Testis (tissue), 3 donors: ENCODE data around the gene AJUBA. TPM values are rescaled to one million over a fixed set of nuclear protein-coding genes. Genes with fewer than 3 reads are reported as not detected.

ENCODE experiments used
- DNase-seq: peaks from one replicate; pipeline ENCODE4 v3.0.0-alpha.2; 2019
- H3K27ac ChIP-seq, 2 donors: fragments of 200-600 bp; sonication (generic); one replicate each; pipeline ENCODE4 v1.5.1; 2019
- H3K27me3 ChIP-seq: fragments of 200-600 bp; sonication (generic); one replicate; pipeline ENCODE4 v1.5.1; 2019
- H3K36me3 ChIP-seq: fragments of 200-600 bp; sonication (generic); one replicate; pipeline ENCODE4 v1.5.1; 2017; ENCODE audit warnings: low read depth; ENCODE audit errors: missing control alignments
- H3K4me1 ChIP-seq: fragments of 200-600 bp; sonication (generic); one replicate; pipeline ENCODE4 v1.5.1; 2019
- H3K4me3 ChIP-seq, 2 donors: fragments of 200-600 bp; sonication (generic); one replicate each; pipeline ENCODE4 v1.5.1; 2017 to 2019
- H3K9me3 ChIP-seq: fragments of 200-600 bp; sonication (generic); one replicate; pipeline ENCODE4 v1.5.1; 2017
- POLR2A ChIP-seq: fragments of 450-650 bp; IDR thresholded peaks from one replicate; pipeline ENCODE4 v1.6.1; 2017; ENCODE audit warnings: antibody characterized with exemption, mild to moderate bottlenecking, moderate library complexity
- WGBS, 2 donors: methylation state at CpG; one replicate each; pipeline ENCODE4 v1.1.5; 2018; 5-methylcytosine and 5-hydroxymethylcytosine counted together
- intact Hi-C: fragments of 100-400 bp; cut with DNase I; formaldehyde crosslinking; loops from one replicate; pipeline ENCODE4 v1.15.1; 2023; ENCODE audit warnings: low total_unique reads
- polyA plus RNA-seq: library from polyadenylated mRNA; stranded (reverse); fragments of 350-450 nt; fragmentation: Illumina TruSeq; extraction: RNeasy Lipid Tissue Mini Kit (QIAGEN cat#74804); gene quantifications from one replicate; pipeline ENCODE4 v1.2.3, GENCODE V29; 2014; ENCODE audit warnings: low read depth, low replicate concordance; ENCODE audit not compliant: insufficient read depth
- total RNA-seq, 2 donors: library from RNA; depleted of rRNA; stranded (reverse); fragments of >200 nt; gene quantifications; one replicate each; pipeline ENCODE4 v1.2.3, GENCODE V29; 2016
- TF ChIP-seq, protein P1 (sequence below), 3 experiments: fragments of 450-650 bp in 2 of 3; fragments of 200-600 bp in 1 of 3; sonication (generic) in 1 of 3; IDR thresholded peaks; one replicate each; pipeline ENCODE4 v1.5.1; 2016 to 2019; ENCODE audit warnings: antibody characterized with exemption in 3 of 3, mild to moderate bottlenecking in 2 of 3, moderate library complexity in 1 of 3

Gene AJUBA
- total and polyA plus RNA-seq, 3 donors from 2014 or later: 11.3 to 12.8 (median 11.9) TPM

DNA sequence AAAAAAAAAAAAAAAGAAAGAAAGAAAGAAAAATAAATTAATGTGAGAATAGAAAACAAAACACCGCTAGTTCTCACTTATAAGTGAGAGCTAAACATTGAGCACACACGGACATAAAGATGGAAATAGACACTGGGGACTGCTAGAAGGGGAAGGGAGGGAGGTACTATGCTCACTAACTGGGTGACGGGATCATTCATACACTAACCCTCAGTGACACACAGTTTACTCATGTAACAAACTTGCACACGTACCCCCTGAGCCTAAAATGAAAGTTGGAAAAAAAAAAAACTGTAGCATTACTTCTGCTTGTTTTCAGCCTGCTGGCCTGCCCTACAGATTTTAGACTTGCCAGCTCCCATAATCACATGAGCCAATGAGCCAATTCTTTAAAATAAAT is 42.7 kb downstream of the AJUBA start:
- no peak overlapping the region for H3K27ac ChIP-seq
- H3K36me3 ChIP-seq: no peaks in the 10 kb centered on the region
- no peaks in the 10 kb centered on the region for H3K9me3 ChIP-seq
- no peaks in the 10 kb centered on the region for H3K27me3 ChIP-seq
- 83 to 94% methylated on average over 4 of the region's 4 CpGs for WGBS, 2 donors
- H3K4me3 ChIP-seq: no peak overlapping the region
- DNase-seq: no peak
- TF ChIP-seq, protein P1, sequence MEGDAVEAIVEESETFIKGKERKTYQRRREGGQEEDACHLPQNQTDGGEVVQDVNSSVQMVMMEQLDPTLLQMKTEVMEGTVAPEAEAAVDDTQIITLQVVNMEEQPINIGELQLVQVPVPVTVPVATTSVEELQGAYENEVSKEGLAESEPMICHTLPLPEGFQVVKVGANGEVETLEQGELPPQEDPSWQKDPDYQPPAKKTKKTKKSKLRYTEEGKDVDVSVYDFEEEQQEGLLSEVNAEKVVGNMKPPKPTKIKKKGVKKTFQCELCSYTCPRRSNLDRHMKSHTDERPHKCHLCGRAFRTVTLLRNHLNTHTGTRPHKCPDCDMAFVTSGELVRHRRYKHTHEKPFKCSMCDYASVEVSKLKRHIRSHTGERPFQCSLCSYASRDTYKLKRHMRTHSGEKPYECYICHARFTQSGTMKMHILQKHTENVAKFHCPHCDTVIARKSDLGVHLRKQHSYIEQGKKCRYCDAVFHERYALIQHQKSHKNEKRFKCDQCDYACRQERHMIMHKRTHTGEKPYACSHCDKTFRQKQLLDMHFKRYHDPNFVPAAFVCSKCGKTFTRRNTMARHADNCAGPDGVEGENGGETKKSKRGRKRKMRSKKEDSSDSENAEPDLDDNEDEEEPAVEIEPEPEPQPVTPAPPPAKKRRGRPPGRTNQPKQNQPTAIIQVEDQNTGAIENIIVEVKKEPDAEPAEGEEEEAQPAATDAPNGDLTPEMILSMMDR (IDR thresholded peaks at IDR 0.05): no peak
- no peak for TF ChIP-seq POLR2A
- intact Hi-C loops: no loop called here
- H3K4me1 ChIP-seq: no peaks in the 10 kb centered on the region

DNA sequence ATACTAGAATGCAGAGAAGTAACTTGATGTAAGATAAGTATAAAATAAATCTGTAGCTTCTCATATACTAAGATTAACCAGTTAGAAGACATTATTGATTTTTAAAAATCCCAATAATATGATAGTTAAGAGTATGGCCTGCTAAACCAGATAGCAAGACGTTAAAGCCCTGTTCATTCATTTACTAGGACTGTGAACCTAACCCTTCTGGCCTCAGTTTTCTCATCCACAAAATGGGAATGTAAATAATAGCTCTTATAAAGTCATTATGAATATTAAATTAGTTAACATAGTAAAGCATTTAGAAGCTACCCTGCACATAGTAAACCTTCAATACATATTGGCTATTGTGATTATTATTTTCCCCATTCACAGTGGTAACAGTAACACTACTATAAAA is 47.2 kb downstream of the AJUBA start:
- Histone ChIP-seq H3K9me3 (no peaks in the 10 kb centered on the region), H3K27me3 (no peaks in the 10 kb centered on the region), H3K4me3 (no peak overlapping the region), H3K4me1 (no peaks in the 10 kb centered on the region), H3K36me3 (no peaks in the 10 kb centered on the region), H3K27ac (no peak overlapping the region)
- no peak for DNase-seq
- intact Hi-C loops: no loop called here
- TF ChIP-seq, protein P1 (IDR thresholded peaks at IDR 0.05): no peak
- no peak for TF ChIP-seq POLR2A
- 86 to 93% methylated on average over 1 of the region's 1 CpG for WGBS, 2 donors

DNA sequence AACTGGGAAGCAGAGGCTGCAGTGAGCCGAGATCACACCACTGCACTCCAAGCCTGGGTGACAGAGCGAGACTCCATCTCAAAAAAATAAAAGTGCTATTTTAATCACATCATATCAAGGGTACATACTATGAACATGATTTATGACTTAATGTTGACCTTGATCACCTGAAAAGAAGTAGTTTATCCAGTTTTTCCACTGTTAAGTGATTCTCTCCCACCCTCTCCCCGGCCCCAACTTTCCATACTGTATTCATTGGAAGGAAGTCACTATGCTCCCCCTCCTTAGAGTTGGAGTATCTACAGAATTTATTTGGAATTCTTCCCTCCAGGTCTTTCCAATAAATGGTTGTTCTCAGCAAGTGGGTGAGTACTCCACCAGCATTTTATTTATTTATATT is 50.2 kb downstream of the AJUBA start:
- intact Hi-C loops: no loop called here

DNA sequence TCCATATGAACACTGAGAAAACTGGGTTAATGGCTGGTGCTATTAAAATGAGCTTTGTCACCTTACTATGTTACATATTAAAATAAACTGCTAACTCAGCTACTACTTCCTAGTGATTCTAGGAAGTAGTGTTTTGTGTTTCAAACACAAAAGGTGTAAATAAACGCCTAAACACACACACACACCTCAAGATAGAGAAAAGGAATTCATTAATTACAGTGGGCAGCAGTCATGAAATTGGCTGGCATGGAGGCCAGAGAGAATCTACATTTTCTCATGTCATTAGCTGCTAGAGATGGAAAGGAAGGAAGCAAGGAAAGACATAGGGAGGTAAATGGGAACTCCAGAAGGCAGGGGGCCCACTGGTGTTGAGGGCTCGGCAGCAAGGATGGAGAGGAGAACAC is 52.4 kb downstream of the AJUBA start:
- no peaks in the 10 kb centered on the region for H3K36me3 ChIP-seq
- peak overlapping the region; percentile 80 to 86 for H3K27ac ChIP-seq
- no peaks in the 10 kb centered on the region for H3K27me3 ChIP-seq
- DNase-seq: no peak
- TF ChIP-seq, protein P1 (IDR thresholded peaks at IDR 0.05): no peak
- no peak for TF ChIP-seq POLR2A
- WGBS, 2 donors: 0 to 3% methylated on average over 2 of the region's 2 CpGs
- peaks cover 12% of the 10 kb centered on the region for H3K4me1 ChIP-seq
- intact Hi-C loops: no loop called here
- no peaks in the 10 kb centered on the region for H3K9me3 ChIP-seq
- peak overlapping the region; percentile 85 to 95 for H3K4me3 ChIP-seq

More for the DNA sequence above, 50.2 kb downstream of the AJUBA start:
- Histone ChIP-seq H3K27me3 (no peaks in the 10 kb centered on the region), H3K9me3 (no peaks in the 10 kb centered on the region), H3K36me3 (no peaks in the 10 kb centered on the region), H3K4me3 (no peak overlapping the region), H3K27ac (no peak overlapping the region), H3K4me1 (peaks cover 12% of the 10 kb centered on the region)
- WGBS, 2 donors: 96 to 98% methylated on average over 3 of the region's 3 CpGs
- no peak for DNase-seq
- TF ChIP-seq POLR2A: no peak
- TF ChIP-seq, protein P1 (IDR thresholded peaks at IDR 0.05): no peak
